Mesenchymal stem cell (in vitro differentiated cells and primary cell): Measurements from ENCODE around the gene ZNF254. TPM values are rescaled to one million over a fixed set of nuclear protein-coding genes. Genes with fewer than 3 reads are reported as not detected.
"Not testable (repeated sequence)": the region's sequence is repeated elsewhere in the genome, so short reads cannot be mapped to it uniquely, and the experiment has no call there.

Source experiments
- DNase-seq: peaks from one replicate; pipeline ENCODE4 v3.0.0-alpha.2; 2013
- H2AFZ ChIP-seq: one replicate; pipeline ENCODE4 v1.6.1; 2013; ENCODE audit warnings: low read depth, mild to moderate bottlenecking, control low read depth, inconsistent platforms, low read length, moderate library complexity
- H2AK5ac ChIP-seq: 2 replicates; pipeline ENCODE4 v1.6.1; 2013; ENCODE audit warnings: low read length, moderate library complexity, mild to moderate bottlenecking, inconsistent platforms; ENCODE audit not compliant: severe bottlenecking
- H2BK120ac ChIP-seq: one replicate; pipeline ENCODE4 v1.6.1; 2013; ENCODE audit warnings: low read depth, mild to moderate bottlenecking, inconsistent platforms, low read length, moderate library complexity
- H2BK12ac ChIP-seq, 2 experiments: one replicate each; pipeline ENCODE4 v1.6.1; 2013; ENCODE audit warnings: inconsistent platforms in 2 of 2, low read length in 2 of 2, mild to moderate bottlenecking in 2 of 2, moderate library complexity in 2 of 2, control low read depth in 1 of 2
- H2BK15ac ChIP-seq: one replicate; pipeline ENCODE4 v1.6.1; 2013; ENCODE audit warnings: mild to moderate bottlenecking, low read depth, inconsistent platforms; ENCODE audit not compliant: poor library complexity, severe bottlenecking
- H2BK5ac ChIP-seq: 2 replicates; pipeline ENCODE4 v1.6.1; 2013; ENCODE audit warnings: low read depth, mild to moderate bottlenecking, low read length, control low read depth, inconsistent platforms; ENCODE audit not compliant: poor library complexity, severe bottlenecking
- H3K14ac ChIP-seq, 2 experiments: one replicate each; pipeline ENCODE4 v1.6.1; 2013; ENCODE audit warnings: inconsistent platforms in 2 of 2, low read length in 2 of 2, control low read depth in 1 of 2, mild to moderate bottlenecking in 1 of 2, moderate library complexity in 1 of 2
- H3K18ac ChIP-seq, 2 experiments: one replicate each; pipeline ENCODE4 v1.6.1; 2013; ENCODE audit warnings: inconsistent platforms in 2 of 2, low read length in 2 of 2, control low read depth in 1 of 2, low read depth in 1 of 2, mild to moderate bottlenecking in 1 of 2
- H3K23ac ChIP-seq, 2 experiments: one replicate each; pipeline ENCODE4 v1.6.1; 2013; ENCODE audit warnings: inconsistent platforms in 2 of 2, low read length in 2 of 2, mild to moderate bottlenecking in 2 of 2, moderate library complexity in 2 of 2, control low read depth in 1 of 2
- H3K27ac ChIP-seq: 2 replicates; pipeline ENCODE4 v1.5.1; 2013; ENCODE audit warnings: mild to moderate bottlenecking, moderate library complexity, low read length, control low read depth, inconsistent platforms; ENCODE audit not compliant: poor library complexity, severe bottlenecking
- H3K27me3 ChIP-seq, 2 experiments: 2 replicates each; pipeline versions ENCODE4 v1.6.1 to v1.7.0; 2013; ENCODE audit warnings: low read length in 2 of 2, mild to moderate bottlenecking in 2 of 2, moderate library complexity in 2 of 2, control low read depth in 1 of 2, inconsistent platforms in 1 of 2; ENCODE audit not compliant: control insufficient read depth in 1 of 2, insufficient read depth in 1 of 2
- H3K36me3 ChIP-seq, 2 experiments: 2 replicates each; pipeline versions ENCODE4 v1.6.1 to v1.7.0; 2013; ENCODE audit warnings: low read length in 2 of 2, control low read depth in 1 of 2, inconsistent platforms in 1 of 2, low read depth in 1 of 2, mild to moderate bottlenecking in 1 of 2; ENCODE audit not compliant: insufficient read depth in 2 of 2, control insufficient read depth in 1 of 2
- H3K4ac ChIP-seq, 2 experiments: one replicate each; pipeline ENCODE4 v1.6.1; 2013; ENCODE audit warnings: inconsistent platforms in 2 of 2, low read length in 2 of 2, mild to moderate bottlenecking in 2 of 2, moderate library complexity in 2 of 2, control low read depth in 1 of 2, low read depth in 1 of 2
- H3K4me1 ChIP-seq: 2 replicates; pipeline ENCODE4 v1.6.1; 2013; ENCODE audit warnings: low read depth, low read length, control low read depth; ENCODE audit not compliant: control insufficient read depth, insufficient read depth
- H3K4me2 ChIP-seq: 2 replicates; pipeline ENCODE4 v1.6.1; 2013; ENCODE audit warnings: low read length, mild to moderate bottlenecking, inconsistent platforms; ENCODE audit not compliant: poor library complexity, severe bottlenecking
- H3K4me3 ChIP-seq, 2 experiments: 2 replicates each; pipeline versions ENCODE4 v1.5.1 to v1.7.0; 2013; ENCODE audit warnings: low read length in 2 of 2, mild to moderate bottlenecking in 2 of 2, control low read depth in 1 of 2, low read depth in 1 of 2; ENCODE audit not compliant: insufficient read depth in 1 of 2
- H3K79me1 ChIP-seq: replicated peaks from 2 replicates; pipeline ENCODE4 v1.6.1; 2013; ENCODE audit warnings: mild to moderate bottlenecking, control low read depth, low read length, inconsistent platforms; ENCODE audit not compliant: poor library complexity, severe bottlenecking
- H3K9ac ChIP-seq: 2 replicates; pipeline ENCODE4 v1.7.0; 2013; ENCODE audit warnings: mild to moderate bottlenecking, low read length, moderate library complexity
- H3K9me3 ChIP-seq: 2 replicates; pipeline ENCODE4 v1.7.0; 2013; ENCODE audit warnings: mild to moderate bottlenecking, low read length; ENCODE audit not compliant: control insufficient read depth
- H4K8ac ChIP-seq: one replicate; pipeline ENCODE4 v1.6.1; 2013; ENCODE audit warnings: inconsistent platforms, mild to moderate bottlenecking, low read length, moderate library complexity
- H4K91ac ChIP-seq: one replicate; pipeline ENCODE4 v1.6.1; 2013; ENCODE audit warnings: mild to moderate bottlenecking, low read length, inconsistent platforms
- WGBS: methylation state at CpG from one replicate; pipeline ENCODE4 v1.1.7; 2013; ENCODE audit warnings: mixed read lengths; 5-methylcytosine and 5-hydroxymethylcytosine counted together
- polyA plus RNA-seq, 2 experiments: library from polyadenylated mRNA; stranded (reverse); fragments of 200-250 nt; gene quantifications; one replicate each; pipeline ENCODE4 v1.2.3, GENCODE V29; 2013

The ZNF254 gene
- polyA plus RNA-seq (2013, experiment 1 of 2): 8.2 TPM
- 8.1 TPM for polyA plus RNA-seq (2013, experiment 2 of 2)

DNA sequence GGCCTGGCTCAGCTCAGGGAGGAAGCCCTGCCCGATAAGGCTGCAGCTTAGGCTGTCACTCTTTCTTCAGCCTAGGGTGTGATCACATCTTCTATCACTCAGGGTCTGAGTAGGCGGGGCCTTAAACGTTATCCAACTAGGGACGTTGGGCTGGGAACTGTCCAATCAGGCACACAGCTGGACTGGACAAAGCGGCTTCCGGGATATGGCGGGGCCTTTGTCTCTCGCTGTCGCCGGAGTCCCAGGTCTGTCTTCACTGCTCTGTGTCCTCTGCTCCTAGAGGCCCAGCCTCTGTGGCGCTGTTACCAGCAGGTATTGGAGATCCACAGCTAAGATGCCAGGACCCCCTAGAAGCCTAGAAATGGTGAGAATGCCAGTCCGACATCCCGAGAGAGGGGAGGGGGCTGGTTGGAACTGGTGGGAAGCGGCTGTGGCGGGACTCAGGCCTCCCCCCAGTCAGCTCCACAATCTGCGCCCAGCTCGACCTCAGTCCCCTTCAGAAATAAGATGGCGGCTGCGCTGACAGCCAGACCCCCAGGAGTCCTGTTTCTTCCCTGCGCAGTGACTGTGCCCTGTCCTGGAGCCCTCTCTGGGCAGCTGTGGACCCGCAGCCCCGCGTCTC, at the start of gene ZNF254:
ZNF254 (plus strand) TSS at position 214 of the 622 bp plus-strand sequence; CDS start at position 335, 121 bp downstream.
- Histone ChIP-seq H3K18ac (peak within 1 kb of the TSS; percentile 28 to 66), H2AFZ (peak within 1 kb of the TSS; percentile 27), H3K36me3 (peaks cover 4 to 13% of the 10 kb centered on the region in 2 experiments), H2BK5ac (peak within 1 kb of the TSS; percentile 81), H3K79me1 (no peaks in the 10 kb centered on the region), H3K23ac (no peak within 1 kb of the TSS), H2BK120ac (no peak within 1 kb of the TSS), H3K4me2 (peak within 1 kb of the TSS; percentile 50), H2AK5ac (peak within 1 kb of the TSS; percentile 78), H4K91ac (peak within 1 kb of the TSS; percentile 83), H3K9me3 (no peaks in the 10 kb centered on the region), H2BK15ac (no peak within 1 kb of the TSS), H3K4me3 (peak within 1 kb of the TSS; percentile 75 to 98), H3K14ac (no peak within 1 kb of the TSS), H3K27me3 (no peaks in the 10 kb centered on the region), H3K9ac (peak within 1 kb of the TSS; percentile 100), H3K4ac (peak within 1 kb of the TSS in 1 of 2 experiments; percentile 69), H3K4me1 (no peaks in the 10 kb centered on the region), H4K8ac (peak within 1 kb of the TSS; percentile 77), H2BK12ac (no peak within 1 kb of the TSS), H3K27ac (peak within 1 kb of the TSS; percentile 80)
- 59% methylated on average over 23 of the region's 23 CpGs for WGBS
- DNase-seq: peak; percentile 91

DNA sequence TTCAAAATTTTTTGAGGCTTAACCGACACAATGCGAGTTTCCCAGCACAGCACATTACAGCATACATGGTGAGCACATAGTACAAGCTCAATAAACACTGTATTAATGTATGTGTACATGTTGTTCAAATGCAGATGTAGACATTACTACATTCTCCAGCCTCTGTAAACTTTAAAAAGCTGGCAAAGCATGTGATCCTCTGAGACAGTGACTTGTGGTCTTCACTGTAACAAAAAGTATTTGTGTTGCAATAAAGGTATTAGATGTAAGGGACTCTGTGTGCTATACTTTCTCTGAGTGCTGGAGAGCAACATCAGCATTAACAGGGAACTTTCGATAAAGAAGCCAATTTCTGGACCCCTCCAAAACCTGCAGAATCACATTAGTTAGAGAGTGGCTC, 46.4 kb upstream of the ZNF254 start:
- H2AK5ac ChIP-seq: no peak overlapping the region
- H3K4me3 ChIP-seq: no peak overlapping the region
- no peak overlapping the region for H2BK15ac ChIP-seq
- no peak overlapping the region for H2BK120ac ChIP-seq
- no peak overlapping the region for H3K14ac ChIP-seq
- H3K4me1 ChIP-seq: no peaks in the 10 kb centered on the region
- no peak overlapping the region for H2BK12ac ChIP-seq
- H3K9ac ChIP-seq: no peak overlapping the region
- no peak overlapping the region for H3K23ac ChIP-seq
- peaks cover 7% of the 10 kb centered on the region for H3K79me1 ChIP-seq
- H3K36me3 ChIP-seq: peaks cover 30 to 47% of the 10 kb centered on the region in 2 experiments
- no peak overlapping the region for H2AFZ ChIP-seq
- no peak overlapping the region for H3K4me2 ChIP-seq
- H4K8ac ChIP-seq: no peak overlapping the region
- H3K27me3 ChIP-seq: no peaks in the 10 kb centered on the region
- H4K91ac ChIP-seq: no peak overlapping the region
- 100% methylated on average over 3 of the region's 3 CpGs for WGBS
- no peak overlapping the region for H3K18ac ChIP-seq
- H3K27ac ChIP-seq: no peak overlapping the region
- peak; percentile 53 for DNase-seq
- no peak overlapping the region for H2BK5ac ChIP-seq
- H3K9me3 ChIP-seq: no peaks in the 10 kb centered on the region
- H3K4ac ChIP-seq: no peak overlapping the region

- no CpG with 5 or more reads among the region's 32 CpGs for WGBS
- not testable (repeated sequence) for H3K18ac ChIP-seq, H3K79me1 ChIP-seq, H4K91ac ChIP-seq, H2BK12ac ChIP-seq, H3K23ac ChIP-seq, H3K9me3 ChIP-seq, H3K4me2 ChIP-seq, H3K27ac ChIP-seq, H2BK120ac ChIP-seq, H3K4ac ChIP-seq, DNase-seq, H3K4me1 ChIP-seq, H3K9ac ChIP-seq, H2AFZ ChIP-seq, H3K27me3 ChIP-seq, H3K4me3 ChIP-seq, H2BK5ac ChIP-seq, H2BK15ac ChIP-seq, H4K8ac ChIP-seq, H2AK5ac ChIP-seq, H3K14ac ChIP-seq
- peaks cover 28 to 48% of the 10 kb centered on the region in 2 experiments for H3K36me3 ChIP-seq
These were observed 45.7 kb upstream of the ZNF254 start for GRCh38 chr19:24041326-24041725.

DNA sequence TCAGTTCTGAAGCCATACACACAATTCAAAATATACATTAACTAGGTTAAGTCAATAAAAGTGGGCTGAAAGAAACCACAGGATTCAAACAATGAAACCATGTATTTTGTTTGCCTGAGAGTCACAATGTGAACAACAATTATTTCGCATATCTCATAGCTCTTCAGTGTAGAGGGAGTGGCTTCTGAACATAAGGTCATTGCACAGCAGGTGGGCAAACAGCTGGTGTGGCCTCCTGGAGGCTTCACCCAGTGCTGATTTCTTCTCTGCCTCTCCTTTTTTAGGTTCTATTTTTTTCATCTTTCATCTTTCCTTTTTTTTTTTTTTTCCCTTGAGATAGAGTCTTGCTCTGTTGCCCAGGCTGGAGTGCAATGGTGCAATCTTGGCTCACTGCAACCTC, 40.4 kb upstream of the ZNF254 start:
- H3K23ac ChIP-seq: no peak overlapping the region
- 100% methylated on average over 1 of the region's 1 CpG for WGBS
- H3K79me1 ChIP-seq: peaks cover 15% of the 10 kb centered on the region
- H3K4me3 ChIP-seq: no peak overlapping the region
- H3K4me1 ChIP-seq: no peaks in the 10 kb centered on the region
- H3K9me3 ChIP-seq: no peaks in the 10 kb centered on the region
- no peak overlapping the region for H3K14ac ChIP-seq
- no peak overlapping the region for H3K18ac ChIP-seq
- no peaks in the 10 kb centered on the region for H3K27me3 ChIP-seq
- H2BK5ac ChIP-seq: no peak overlapping the region
- no peak overlapping the region for H3K4ac ChIP-seq
- no peak for DNase-seq
- no peak overlapping the region for H2BK15ac ChIP-seq
- no peak overlapping the region for H3K4me2 ChIP-seq
- H2AFZ ChIP-seq: no peak overlapping the region
- no peak overlapping the region for H3K9ac ChIP-seq
- H2AK5ac ChIP-seq: no peak overlapping the region
- H4K8ac ChIP-seq: no peak overlapping the region
- H2BK12ac ChIP-seq: no peak overlapping the region
- no peak overlapping the region for H3K27ac ChIP-seq
- no peak overlapping the region for H4K91ac ChIP-seq
- no peak overlapping the region for H2BK120ac ChIP-seq
- peaks cover 57 to 64% of the 10 kb centered on the region in 2 experiments for H3K36me3 ChIP-seq
